ENCODE data around the gene DNASE1L1.

- TF ChIP-seq EZH2phosphoT487 (IDR thresholded peaks at IDR 0.05) (no peak), EZH2 (IDR thresholded peaks at IDR 0.05) (no peak)
- TF ChIP-seq, protein P1, sequence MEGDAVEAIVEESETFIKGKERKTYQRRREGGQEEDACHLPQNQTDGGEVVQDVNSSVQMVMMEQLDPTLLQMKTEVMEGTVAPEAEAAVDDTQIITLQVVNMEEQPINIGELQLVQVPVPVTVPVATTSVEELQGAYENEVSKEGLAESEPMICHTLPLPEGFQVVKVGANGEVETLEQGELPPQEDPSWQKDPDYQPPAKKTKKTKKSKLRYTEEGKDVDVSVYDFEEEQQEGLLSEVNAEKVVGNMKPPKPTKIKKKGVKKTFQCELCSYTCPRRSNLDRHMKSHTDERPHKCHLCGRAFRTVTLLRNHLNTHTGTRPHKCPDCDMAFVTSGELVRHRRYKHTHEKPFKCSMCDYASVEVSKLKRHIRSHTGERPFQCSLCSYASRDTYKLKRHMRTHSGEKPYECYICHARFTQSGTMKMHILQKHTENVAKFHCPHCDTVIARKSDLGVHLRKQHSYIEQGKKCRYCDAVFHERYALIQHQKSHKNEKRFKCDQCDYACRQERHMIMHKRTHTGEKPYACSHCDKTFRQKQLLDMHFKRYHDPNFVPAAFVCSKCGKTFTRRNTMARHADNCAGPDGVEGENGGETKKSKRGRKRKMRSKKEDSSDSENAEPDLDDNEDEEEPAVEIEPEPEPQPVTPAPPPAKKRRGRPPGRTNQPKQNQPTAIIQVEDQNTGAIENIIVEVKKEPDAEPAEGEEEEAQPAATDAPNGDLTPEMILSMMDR (IDR thresholded peaks at IDR 0.05): no peak
Measured at GRCh38 chrX:154428176-154429171, 19.4 kb upstream of the DNASE1L1 start, which contains the start of gene ATP6AP1.
